K562 (cell line): Measurements from ENCODE around the gene GPX5.

Experiments
- CHD2 ChIP-seq: IDR thresholded peaks from 2 replicates; pipeline ENCODE4 v1.6.1; 2011; ENCODE audit warnings: low read depth, low read length
- GABPB2 ChIP-seq: fragments of 250-450 bp; sonication (Bioruptor Pico); conservative IDR thresholded peaks from 2 replicates; pipeline ENCODE4 v1.5.1; 2021; ENCODE audit warnings: mild to moderate bottlenecking
- POLR2A ChIP-seq: fragments of 450-650 bp; conservative IDR thresholded peaks from 2 replicates; pipeline ENCODE4 v1.6.1; 2016
- ZNF165 ChIP-seq: fragments of 250-450 bp; sonication (Bioruptor Pico); IDR thresholded peaks from 2 replicates; pipeline ENCODE4 v1.4.0; 2020; ENCODE audit warnings: borderline replicate concordance

GRCh38 chr6:28506807-28507475, 18.7 kb upstream of the GPX5 start:
- TF ChIP-seq ZNF165 (CRISPR knock-in tag) (no peak), CHD2 (no peak), POLR2A (no peak), GABPB2 (CRISPR knock-in tag) (no peak)
